Measurements from ENCODE around the gene PUSL1.
A peak's percentile ranks its signal among the peaks of the same experiment; 100 is the strongest.

The PUSL1 gene

GRCh38 chr1:1347026-1347595 is 38.7 kb downstream of the PUSL1 start:
- no peaks in the 10 kb centered on the region for H3K9me3 Mint-ChIP-seq
- H3K36me3 Mint-ChIP-seq (ENCODE audit: low read depth): no peaks in the 10 kb centered on the region
- DNase-seq: no peak
- TF ChIP-seq, protein P1, sequence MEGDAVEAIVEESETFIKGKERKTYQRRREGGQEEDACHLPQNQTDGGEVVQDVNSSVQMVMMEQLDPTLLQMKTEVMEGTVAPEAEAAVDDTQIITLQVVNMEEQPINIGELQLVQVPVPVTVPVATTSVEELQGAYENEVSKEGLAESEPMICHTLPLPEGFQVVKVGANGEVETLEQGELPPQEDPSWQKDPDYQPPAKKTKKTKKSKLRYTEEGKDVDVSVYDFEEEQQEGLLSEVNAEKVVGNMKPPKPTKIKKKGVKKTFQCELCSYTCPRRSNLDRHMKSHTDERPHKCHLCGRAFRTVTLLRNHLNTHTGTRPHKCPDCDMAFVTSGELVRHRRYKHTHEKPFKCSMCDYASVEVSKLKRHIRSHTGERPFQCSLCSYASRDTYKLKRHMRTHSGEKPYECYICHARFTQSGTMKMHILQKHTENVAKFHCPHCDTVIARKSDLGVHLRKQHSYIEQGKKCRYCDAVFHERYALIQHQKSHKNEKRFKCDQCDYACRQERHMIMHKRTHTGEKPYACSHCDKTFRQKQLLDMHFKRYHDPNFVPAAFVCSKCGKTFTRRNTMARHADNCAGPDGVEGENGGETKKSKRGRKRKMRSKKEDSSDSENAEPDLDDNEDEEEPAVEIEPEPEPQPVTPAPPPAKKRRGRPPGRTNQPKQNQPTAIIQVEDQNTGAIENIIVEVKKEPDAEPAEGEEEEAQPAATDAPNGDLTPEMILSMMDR (IDR thresholded peaks at IDR 0.05): no peak
- H3K4me1 Mint-ChIP-seq: peaks cover 22% of the 10 kb centered on the region
- H3K27me3 Mint-ChIP-seq (ENCODE audit: low read depth, poor library complexity): no peaks in the 10 kb centered on the region
- no peak overlapping the region for H3K27ac Mint-ChIP-seq
- H3K4me3 Mint-ChIP-seq: peak overlapping the region; percentile 82

- TF ChIP-seq, protein P1 (IDR thresholded peaks at IDR 0.05): no peak
- H3K27ac Mint-ChIP-seq: no peak overlapping the region
- peaks cover 3% of the 10 kb centered on the region for H3K27me3 Mint-ChIP-seq (ENCODE audit: low read depth, poor library complexity)
- no peaks in the 10 kb centered on the region for H3K9me3 Mint-ChIP-seq
- peak overlapping the region; percentile 82 for H3K4me3 Mint-ChIP-seq
- H3K36me3 Mint-ChIP-seq (ENCODE audit: low read depth): no peaks in the 10 kb centered on the region
- DNase-seq: peak; percentile 58
- H3K4me1 Mint-ChIP-seq: peaks cover 29% of the 10 kb centered on the region
Measured at GRCh38 chr1:1347663-1348419, 39.4 kb downstream of the PUSL1 start.

DNA sequence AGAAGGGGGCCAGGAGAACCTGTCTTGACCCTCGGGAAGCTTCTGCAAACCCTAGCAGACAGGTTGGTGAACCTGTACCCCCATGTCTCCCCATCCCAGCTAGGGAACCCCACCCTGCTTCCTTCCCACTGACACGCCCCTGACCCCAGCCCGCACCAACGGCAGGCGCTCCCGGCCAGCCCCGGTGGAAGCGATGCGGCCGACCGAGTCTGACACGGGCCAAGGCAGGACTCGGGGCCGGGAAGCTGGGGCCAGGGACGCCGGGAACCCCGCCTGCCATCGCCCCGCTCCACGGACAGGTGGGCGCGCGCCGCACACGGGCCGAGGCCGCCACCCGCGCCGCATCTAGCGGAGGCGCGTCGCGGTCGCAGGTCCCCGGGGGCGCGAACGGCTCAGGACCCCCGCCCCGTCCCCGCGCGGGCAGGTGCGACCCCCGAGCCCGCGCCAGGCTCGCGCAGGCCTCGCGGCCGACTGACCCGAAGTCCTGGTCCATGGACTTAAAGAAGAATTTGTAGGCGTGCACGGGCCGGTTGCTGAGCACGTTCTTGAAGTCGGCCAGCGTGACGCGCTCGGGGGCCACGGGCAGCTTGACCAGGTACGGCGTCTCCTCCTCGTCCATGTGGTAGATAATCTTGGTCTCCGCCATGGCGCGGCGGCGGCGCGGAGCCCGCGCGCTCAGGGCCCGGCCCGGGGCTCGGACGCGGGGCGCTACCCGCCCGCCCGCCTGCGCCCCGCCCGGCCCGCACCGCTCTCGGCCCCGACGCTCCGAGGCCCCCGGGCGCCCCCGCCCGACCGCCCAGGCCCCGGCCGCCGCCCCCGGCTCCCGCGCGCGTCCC is 40.2 kb downstream of the PUSL1 start:
- no peak overlapping the region for H3K27ac Mint-ChIP-seq
- H3K4me1 Mint-ChIP-seq: peaks cover 37% of the 10 kb centered on the region
- peak overlapping the region; percentile 82 for H3K4me3 Mint-ChIP-seq
- H3K36me3 Mint-ChIP-seq (ENCODE audit: low read depth): no peaks in the 10 kb centered on the region
- peaks cover 3% of the 10 kb centered on the region for H3K27me3 Mint-ChIP-seq (ENCODE audit: low read depth, poor library complexity)
- TF ChIP-seq, protein P1 (IDR thresholded peaks at IDR 0.05): no peak
- no peaks in the 10 kb centered on the region for H3K9me3 Mint-ChIP-seq
- peak; percentile 50 for DNase-seq

- Mint-ChIP-seq H3K4me1 (peaks cover 45% of the 10 kb centered on the region), H3K9me3 (no peaks in the 10 kb centered on the region), H3K4me3 (peak within 1 kb of the TSS; percentile 82), H3K27ac (no peak within 1 kb of the TSS), H3K27me3 (ENCODE audit: low read depth, poor library complexity) (peaks cover 3% of the 10 kb centered on the region), H3K36me3 (ENCODE audit: low read depth) (no peaks in the 10 kb centered on the region)
- DNase-seq: peak; percentile 81
- TF ChIP-seq, protein P1 (IDR thresholded peaks at IDR 0.05): peak; percentile 22
Measured at GRCh38 chr1:1349256-1350012, 41.0 kb downstream of the PUSL1 start, which contains the start of gene DVL1. Gene DVL1 (minus strand): TSS chr1:1349418. CDS start chr1:1349065, 353 bp downstream.

DNA sequence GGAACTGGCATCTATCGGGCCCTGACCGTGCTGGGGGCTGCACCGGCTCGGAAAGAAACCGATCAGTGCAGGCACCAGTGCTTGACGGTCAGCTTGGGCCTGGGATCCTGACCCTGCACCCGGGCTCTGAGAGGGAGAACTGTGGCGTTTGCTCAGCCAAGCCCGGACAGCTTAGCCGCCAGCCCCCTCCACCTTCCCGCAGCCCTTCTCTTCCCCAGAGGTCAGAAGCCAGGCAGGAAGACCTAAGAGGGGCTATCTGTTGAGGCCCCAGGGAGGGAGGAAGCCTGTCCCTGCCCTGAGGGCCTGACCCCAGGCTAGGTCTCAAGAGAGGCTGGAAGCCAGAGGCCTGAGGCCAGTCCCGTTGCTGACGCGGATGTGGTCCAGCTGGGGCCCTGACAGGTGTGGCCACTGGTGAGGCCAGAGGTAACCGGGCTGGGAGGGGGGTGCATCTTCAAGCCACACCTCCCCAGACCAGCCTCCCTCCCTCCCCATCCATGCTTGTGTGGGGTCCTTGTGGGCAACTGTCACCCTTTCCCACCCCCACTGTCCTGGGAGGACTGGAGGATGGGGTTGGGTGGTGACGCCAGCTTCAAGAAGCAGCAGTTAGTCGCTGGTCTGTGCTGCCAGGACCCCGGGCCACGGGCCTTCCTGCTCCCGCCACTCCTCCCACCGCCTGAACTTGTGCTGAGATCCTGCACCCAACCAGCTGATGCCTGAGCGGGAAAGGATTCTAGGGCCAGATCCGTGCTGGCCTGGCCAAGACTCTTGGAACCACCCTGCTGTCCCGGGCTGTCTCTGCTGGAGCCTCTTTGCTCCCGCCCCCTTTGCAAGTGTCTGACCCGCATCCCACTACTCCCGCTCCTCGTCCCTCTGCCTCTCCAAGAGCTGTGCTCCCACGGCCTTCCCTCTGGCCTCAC is 43.4 kb downstream of the PUSL1 start:
- Mint-ChIP-seq H3K4me1 (peaks cover 42% of the 10 kb centered on the region), H3K27ac (peak overlapping the region; percentile 80), H3K4me3 (peak overlapping the region; percentile 73), H3K9me3 (no peaks in the 10 kb centered on the region), H3K27me3 (ENCODE audit: low read depth, poor library complexity) (peaks cover 3% of the 10 kb centered on the region), H3K36me3 (ENCODE audit: low read depth) (no peaks in the 10 kb centered on the region)
- DNase-seq: peak; percentile 61
- TF ChIP-seq, protein P1 (IDR thresholded peaks at IDR 0.05): no peak
